B cell (primary cell): ENCODE measurements around the gene DOCK1. TPM values are rescaled to one million over a fixed set of nuclear protein-coding genes. Genes with fewer than 3 reads are reported as not detected.

Experiments
- ATAC-seq: fragments of 200-7000 bp; cut with Tn5 transposase; one replicate; pipeline ENCODE4 v1.10.0; 2021; ENCODE audit warnings: low read depth, mild to moderate bottlenecking, moderate number of reproducible peaks, moderate library complexity
- CTCF ChIA-PET: fragments of 350-600 bp; sonication (Branson Sonifier 250); formaldehyde crosslinking; loops from one replicate; lab custom pipeline; 2021; ENCODE audit warnings: antibody characterized with exemption, inconsistent platforms; lab: Charles Lee
- POLR2A ChIA-PET: fragments of 350-600 bp; sonication (Branson Sonifier 250); formaldehyde crosslinking; loops from one replicate; lab custom pipeline; 2021; ENCODE audit warnings: antibody characterized with exemption; lab: Charles Lee
- DNase-seq: peaks from one replicate; pipeline ENCODE4 v3.0.0; 2013
- H2AFZ ChIP-seq: 2 replicates; pipeline ENCODE4 v1.6.1; 2012; ENCODE audit warnings: mild to moderate bottlenecking, low read depth, low read length; ENCODE audit not compliant: insufficient read depth, poor library complexity, severe bottlenecking
- H3K27ac ChIP-seq, 2 donors: 1 replicate in 1 of 2; 2 replicates in 1 of 2; pipeline ENCODE4 v1.5.1; 2012 to 2013; ENCODE audit warnings: low read length in 2 of 2, mild to moderate bottlenecking in 2 of 2, moderate library complexity in 1 of 2
- H3K27me3 ChIP-seq, 4 experiments: fragments of 200-600 bp in 1 of 4; sonication (generic) in 1 of 4; replicated peaks in 1 of 4; 1 replicate in 2 of 4; 2 replicates in 2 of 4; pipeline versions ENCODE4 v1.6.1 to v1.7.0; 2013 to 2016; ENCODE audit warnings: low read length in 3 of 4, mild to moderate bottlenecking in 2 of 4, mixed read lengths in 1 of 4, moderate library complexity in 1 of 4; ENCODE audit not compliant: insufficient read depth in 4 of 4, control insufficient read depth in 3 of 4; ENCODE audit errors: control extremely low read depth in 1 of 4
- H3K36me3 ChIP-seq, 2 experiments: replicated peaks in 1 of 2; 1 replicate in 1 of 2; 2 replicates in 1 of 2; pipeline versions ENCODE4 v1.6.1 to v1.7.1; 2013; ENCODE audit warnings: low read length in 1 of 2; ENCODE audit not compliant: insufficient read depth in 2 of 2, control insufficient read depth in 1 of 2; ENCODE audit errors: control extremely low read depth in 1 of 2, extremely low read depth in 1 of 2
- H3K4me1 ChIP-seq, 2 donors: fragments of 200-600 bp in 1 of 2; sonication (generic) in 1 of 2; 1 replicate in 1 of 2; 2 replicates in 1 of 2; pipeline versions ENCODE4 v1.5.1 to v1.6.1; 2013 to 2017; ENCODE audit warnings: low read length in 2 of 2; ENCODE audit not compliant: control insufficient read depth in 2 of 2, insufficient read depth in 2 of 2
- H3K4me2 ChIP-seq: replicated peaks from 2 replicates; pipeline ENCODE3; 2012; ENCODE audit warnings: mild to moderate bottlenecking, low read depth, low read length; ENCODE audit not compliant: poor library complexity, severe bottlenecking
- H3K4me3 ChIP-seq, 5 experiments: fragments of 200-600 bp in 1 of 5; sonication (generic) in 1 of 5; 1 replicate in 3 of 5; 2 replicates in 2 of 5; pipeline versions ENCODE4 v1.5.1 to v1.7.0; 2011 to 2016; ENCODE audit warnings: low read length in 4 of 5, mild to moderate bottlenecking in 4 of 5, low read depth in 2 of 5, control low read depth in 1 of 5, moderate library complexity in 1 of 5; ENCODE audit not compliant: insufficient read depth in 1 of 5; ENCODE audit errors: control extremely low read depth in 1 of 5, extremely low read depth in 1 of 5
- H3K79me2 ChIP-seq: fragments of 200-600 bp; sonication (generic); one replicate; pipeline ENCODE4 v1.6.0; 2016; ENCODE audit warnings: low read length; ENCODE audit not compliant: control insufficient read depth, insufficient read depth
- H3K9ac ChIP-seq: fragments of 200-600 bp; sonication (generic); 2 replicates; pipeline ENCODE4 v1.6.1; 2017; ENCODE audit warnings: mild to moderate bottlenecking, low read length, moderate library complexity
- H3K9me3 ChIP-seq, 3 donors: one replicate each; pipeline versions ENCODE4 v1.6.1 to v1.7.1; 2013; ENCODE audit warnings: low read length in 2 of 3; ENCODE audit not compliant: control insufficient read depth in 2 of 3, insufficient read depth in 1 of 3; ENCODE audit errors: control extremely low read depth in 1 of 3
- H4K20me1 ChIP-seq: 2 replicates; pipeline ENCODE4 v1.6.0; 2012; ENCODE audit warnings: mild to moderate bottlenecking, low read length; ENCODE audit not compliant: insufficient read depth, control insufficient read depth, poor library complexity, severe bottlenecking
- H3K27ac Mint-ChIP-seq: one replicate; pipeline ENCODE4 v1.8.0; 2021; ENCODE audit warnings: mixed read lengths
- H3K27me3 Mint-ChIP-seq: one replicate; pipeline ENCODE4 v1.8.0; 2021; ENCODE audit warnings: mixed read lengths
- H3K4me1 Mint-ChIP-seq: one replicate; pipeline ENCODE4 v1.8.0; 2021; ENCODE audit warnings: mixed read lengths
- H3K4me3 Mint-ChIP-seq: one replicate; pipeline ENCODE4 v1.8.0; 2021; ENCODE audit warnings: mixed read lengths
- H3K9me3 Mint-ChIP-seq: one replicate; pipeline ENCODE4 v1.8.0; 2022; ENCODE audit warnings: mixed read lengths; ENCODE audit not compliant: insufficient read depth
- EZH2 ChIP-seq: IDR thresholded peaks from 2 replicates; pipeline ENCODE4 v1.6.1; 2012; ENCODE audit warnings: borderline replicate concordance, low read depth, mild to moderate bottlenecking, moderate library complexity, low read length; ENCODE audit not compliant: insufficient read depth, poor library complexity, severe bottlenecking
- WGBS: methylation state at CpG from one replicate; pipeline ENCODE4 v1.1.5; 2013; ENCODE audit warnings: missing lambda C conversion rate; ENCODE audit not compliant: insufficient coverage; 5-methylcytosine and 5-hydroxymethylcytosine counted together
- intact Hi-C: fragments of 100-400 bp; cut with micrococcal nuclease; formaldehyde crosslinking; loops from one replicate; pipeline ENCODE4 v1.10.0; 2022
- polyA plus RNA-seq: library from polyadenylated mRNA; depleted of rRNA; stranded (reverse); fragments of >200 nt; gene quantifications from 2 replicates; pipeline ENCODE4 v1.2.3, GENCODE V29; 2012
- total RNA-seq, 2 donors: library from RNA; stranded (reverse); fragments of 120-200 nt in 1 of 2; gene quantifications; 1 replicate in 1 of 2; 2 replicates in 1 of 2; pipeline versions ENCODE4 v1.2.3 to v1.2.4, GENCODE V29; 2013 to 2022
- TF ChIP-seq, protein P1 (sequence below): fragments of 200-600 bp; IDR thresholded peaks from one replicate; pipeline ENCODE4 v1.8.0; 2022; ENCODE audit warnings: antibody characterized with exemption, mild to moderate bottlenecking

DOCK1 gene
- total and polyA plus RNA-seq, 2 donors (not counting 1 experiment from before 2014, with no cell fraction given), result not detected

GRCh38 chr10:127194111-127194510, 288.9 kb downstream of the DOCK1 start:
- H3K27me3 Mint-ChIP-seq, result peaks cover 31% of the 10 kb centered on the region
- DNase-seq (no peak), ATAC-seq (no peak)
- ChIA-PET POLR2A (no interaction called here), CTCF (no interaction called here)
- Histone ChIP-seq H3K27me3 (peaks cover 0 to 8% (median 1%) of the 10 kb centered on the region in 4 experiments), H3K36me3 (no peaks in the 10 kb centered on the region), H3K4me2 (no peak overlapping the region), H4K20me1 (no peaks in the 10 kb centered on the region), H3K4me1 (no peaks in the 10 kb centered on the region), H3K79me2 (no peaks in the 10 kb centered on the region), H2AFZ (no peak overlapping the region), H3K4me3 (no peak overlapping the region), H3K27ac (no peak overlapping the region), H3K9me3 (no peaks in the 10 kb centered on the region), H3K9ac (no peak overlapping the region)
- H3K9me3 Mint-ChIP-seq, result no peaks in the 10 kb centered on the region
- H3K4me1 Mint-ChIP-seq, result no peaks in the 10 kb centered on the region
- no peak overlapping the region for H3K4me3 Mint-ChIP-seq
- TF ChIP-seq, protein P1, sequence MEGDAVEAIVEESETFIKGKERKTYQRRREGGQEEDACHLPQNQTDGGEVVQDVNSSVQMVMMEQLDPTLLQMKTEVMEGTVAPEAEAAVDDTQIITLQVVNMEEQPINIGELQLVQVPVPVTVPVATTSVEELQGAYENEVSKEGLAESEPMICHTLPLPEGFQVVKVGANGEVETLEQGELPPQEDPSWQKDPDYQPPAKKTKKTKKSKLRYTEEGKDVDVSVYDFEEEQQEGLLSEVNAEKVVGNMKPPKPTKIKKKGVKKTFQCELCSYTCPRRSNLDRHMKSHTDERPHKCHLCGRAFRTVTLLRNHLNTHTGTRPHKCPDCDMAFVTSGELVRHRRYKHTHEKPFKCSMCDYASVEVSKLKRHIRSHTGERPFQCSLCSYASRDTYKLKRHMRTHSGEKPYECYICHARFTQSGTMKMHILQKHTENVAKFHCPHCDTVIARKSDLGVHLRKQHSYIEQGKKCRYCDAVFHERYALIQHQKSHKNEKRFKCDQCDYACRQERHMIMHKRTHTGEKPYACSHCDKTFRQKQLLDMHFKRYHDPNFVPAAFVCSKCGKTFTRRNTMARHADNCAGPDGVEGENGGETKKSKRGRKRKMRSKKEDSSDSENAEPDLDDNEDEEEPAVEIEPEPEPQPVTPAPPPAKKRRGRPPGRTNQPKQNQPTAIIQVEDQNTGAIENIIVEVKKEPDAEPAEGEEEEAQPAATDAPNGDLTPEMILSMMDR, result no peak
- no peak for TF ChIP-seq EZH2
- WGBS, result no CpG with 5 or more reads among the region's 2 CpGs
- intact Hi-C loops, result no loop called here
- H3K27ac Mint-ChIP-seq, result no peak overlapping the region

DNA sequence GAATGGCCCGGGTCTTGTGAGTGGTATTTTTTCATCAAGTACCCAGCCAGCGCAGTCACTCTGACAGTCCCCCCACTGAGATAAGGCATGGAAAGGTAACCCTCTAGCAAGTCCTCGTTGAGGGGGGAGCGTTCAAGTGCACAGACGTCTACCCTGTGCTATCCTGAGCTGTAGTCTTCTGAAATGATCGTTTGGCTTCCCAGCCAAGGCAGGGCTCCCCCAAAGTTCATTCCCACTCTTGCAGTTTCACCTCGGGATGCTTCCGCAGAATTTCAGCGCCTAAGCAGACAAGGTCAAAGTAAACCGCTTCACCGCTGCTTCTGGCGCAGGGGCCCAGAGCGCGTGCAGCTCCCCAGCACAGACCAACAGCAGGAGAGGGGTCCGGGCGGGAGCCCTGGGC, 289.4 kb downstream of the DOCK1 start:
- Mint-ChIP-seq H3K27ac (no peak overlapping the region), H3K4me3 (no peak overlapping the region), H3K9me3 (no peaks in the 10 kb centered on the region), H3K4me1 (no peaks in the 10 kb centered on the region), H3K27me3 (peaks cover 31% of the 10 kb centered on the region)
- Histone ChIP-seq H3K27me3 (peaks cover 0 to 8% (median 1%) of the 10 kb centered on the region in 4 experiments), H3K79me2 (no peaks in the 10 kb centered on the region), H3K4me2 (no peak overlapping the region), H2AFZ (no peak overlapping the region), H3K36me3 (no peaks in the 10 kb centered on the region), H4K20me1 (no peaks in the 10 kb centered on the region), H3K27ac (no peak overlapping the region), H3K4me3 (no peak overlapping the region), H3K9ac (no peak overlapping the region), H3K9me3 (no peaks in the 10 kb centered on the region), H3K4me1 (no peaks in the 10 kb centered on the region)
- no peak for DNase-seq
- WGBS, result 48% methylated on average over 16 of the region's 16 CpGs
- CTCF ChIA-PET, result no interaction called here
- TF ChIP-seq EZH2, result no peak
- TF ChIP-seq, protein P1, result no peak
- no peak for ATAC-seq
- POLR2A ChIA-PET, result no interaction called here
- intact Hi-C loops, result no loop called here
